Measurements from ENCODE around the gene KIRREL1. TPM values are rescaled to one million over a fixed set of nuclear protein-coding genes. Genes with fewer than 3 reads are reported as not detected.

Gene KIRREL1
- polyA plus RNA-seq, 1 experiment, result 42.3 TPM

DNA sequence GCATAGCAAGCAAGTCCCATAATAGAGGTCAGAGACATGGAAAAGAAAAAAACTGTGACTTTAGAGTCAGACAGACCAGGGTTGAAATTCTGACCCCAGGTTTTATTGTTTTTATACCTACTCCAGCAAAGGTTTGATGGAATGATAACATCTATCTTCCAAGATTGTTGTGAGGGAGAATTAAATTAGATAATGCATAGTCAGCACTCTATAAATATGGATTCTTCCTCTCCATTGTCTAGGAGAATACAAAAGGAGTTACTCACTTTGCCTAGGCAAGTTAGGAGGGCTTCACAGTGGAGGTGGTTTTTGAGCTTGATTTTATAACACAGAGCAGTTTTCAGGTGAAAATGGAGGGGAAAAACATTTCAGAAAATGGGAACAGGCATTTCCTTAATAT lies 46.9 kb downstream of the KIRREL1 start:
- ChIA-PET CTCF (interaction anchor here (0.9 to 8.2 kb wide), 5 partner anchors 9 to 70 kb away, joined by 3 to 65 read pairs (median 5); partner anchors contain the start of gene KIRREL1), POLR2A (no interaction called here)
- no peak overlapping the region for H3K27ac ChIP-seq (ENCODE audit: low read depth, low read length)
- H3K9me3 ChIP-seq (ENCODE audit: control insufficient read depth, insufficient read depth, low read length), result no peaks in the 10 kb centered on the region
- no peaks in the 10 kb centered on the region for H3K27me3 ChIP-seq (ENCODE audit: control insufficient read depth, insufficient read depth, low read length)
- H3K4me3 ChIP-seq (ENCODE audit: low read depth, low read length), result no peak overlapping the region
- no peak for DNase-seq (ENCODE audit: low read depth, low spot score)
- TF ChIP-seq, protein P1, sequence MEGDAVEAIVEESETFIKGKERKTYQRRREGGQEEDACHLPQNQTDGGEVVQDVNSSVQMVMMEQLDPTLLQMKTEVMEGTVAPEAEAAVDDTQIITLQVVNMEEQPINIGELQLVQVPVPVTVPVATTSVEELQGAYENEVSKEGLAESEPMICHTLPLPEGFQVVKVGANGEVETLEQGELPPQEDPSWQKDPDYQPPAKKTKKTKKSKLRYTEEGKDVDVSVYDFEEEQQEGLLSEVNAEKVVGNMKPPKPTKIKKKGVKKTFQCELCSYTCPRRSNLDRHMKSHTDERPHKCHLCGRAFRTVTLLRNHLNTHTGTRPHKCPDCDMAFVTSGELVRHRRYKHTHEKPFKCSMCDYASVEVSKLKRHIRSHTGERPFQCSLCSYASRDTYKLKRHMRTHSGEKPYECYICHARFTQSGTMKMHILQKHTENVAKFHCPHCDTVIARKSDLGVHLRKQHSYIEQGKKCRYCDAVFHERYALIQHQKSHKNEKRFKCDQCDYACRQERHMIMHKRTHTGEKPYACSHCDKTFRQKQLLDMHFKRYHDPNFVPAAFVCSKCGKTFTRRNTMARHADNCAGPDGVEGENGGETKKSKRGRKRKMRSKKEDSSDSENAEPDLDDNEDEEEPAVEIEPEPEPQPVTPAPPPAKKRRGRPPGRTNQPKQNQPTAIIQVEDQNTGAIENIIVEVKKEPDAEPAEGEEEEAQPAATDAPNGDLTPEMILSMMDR (IDR thresholded peaks at IDR 0.05; ENCODE audit: low read depth, low read length), result no peak

DNA sequence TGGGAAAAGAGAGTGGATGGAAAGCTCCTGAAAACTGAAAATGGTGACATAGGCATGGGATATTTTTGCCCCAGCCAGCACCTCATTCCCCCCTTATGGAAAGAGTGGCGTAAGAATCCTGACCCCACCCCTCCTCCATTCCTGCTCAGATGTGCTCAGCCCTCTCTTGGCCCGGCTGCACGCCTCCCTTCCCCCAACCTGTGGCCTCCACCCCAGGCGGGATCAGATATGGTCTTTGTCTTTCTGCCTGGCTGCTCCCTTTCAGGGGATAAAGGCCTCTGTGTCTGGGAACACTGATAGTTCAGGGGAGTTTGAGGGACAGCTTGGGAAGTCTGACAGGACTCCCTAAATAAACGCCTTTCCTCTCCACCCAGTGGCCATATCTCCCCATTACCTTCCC lies 49.8 kb downstream of the KIRREL1 start:
- H3K9me3 ChIP-seq (ENCODE audit: control insufficient read depth, insufficient read depth, low read length), result no peaks in the 10 kb centered on the region
- no peak overlapping the region for H3K27ac ChIP-seq (ENCODE audit: low read depth, low read length)
- ChIA-PET POLR2A (interaction anchor here (0.6 kb wide), 1 partner anchor 24 kb away, joined by 4 read pairs; no protein-coding TSS in a partner anchor), CTCF (interaction anchor here (0.6 to 8.2 kb wide), 4 partner anchors 7 to 74 kb away, joined by 6 to 65 read pairs (median 20); partner anchors contain the start of gene KIRREL1)
- H3K27me3 ChIP-seq (ENCODE audit: control insufficient read depth, insufficient read depth, low read length), result no peaks in the 10 kb centered on the region
- TF ChIP-seq, protein P1 (IDR thresholded peaks at IDR 0.05; ENCODE audit: low read depth, low read length), result no peak
- no peak overlapping the region for H3K4me3 ChIP-seq (ENCODE audit: low read depth, low read length)
- DNase-seq (ENCODE audit: low read depth, low spot score), result no peak

DNA sequence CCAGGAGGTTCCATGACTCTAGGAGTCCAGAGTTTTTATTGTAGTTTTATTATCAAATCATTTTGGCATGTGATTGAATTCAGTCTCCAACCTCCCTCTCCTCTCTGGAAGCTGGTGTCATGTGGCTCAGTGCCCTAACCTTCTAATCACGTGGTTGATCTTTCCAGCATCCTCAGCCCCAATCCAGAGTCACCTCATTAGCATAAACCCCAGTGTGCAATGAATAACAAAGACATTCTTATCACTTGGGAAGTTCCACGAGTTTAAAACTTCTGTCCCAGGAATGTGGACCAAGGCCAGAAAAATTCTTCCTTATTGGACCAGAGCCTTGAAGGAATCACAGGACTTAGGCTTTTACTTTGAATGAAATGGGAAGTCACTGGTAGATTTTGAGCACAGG lies 52.2 kb downstream of the KIRREL1 start:
- CTCF ChIA-PET, result interaction anchor here (1.0 to 8.2 kb wide), 6 partner anchors 10 to 79 kb away, joined by 3 to 65 read pairs (median 6); partner anchors contain the start of gene KIRREL1
- POLR2A ChIA-PET, result interaction anchor here (1.3 kb wide), 1 partner anchor 26 kb away, joined by 4 read pairs; no protein-coding TSS in a partner anchor
- no peaks in the 10 kb centered on the region for H3K9me3 ChIP-seq (ENCODE audit: control insufficient read depth, insufficient read depth, low read length)
- TF ChIP-seq, protein P1 (IDR thresholded peaks at IDR 0.05; ENCODE audit: low read depth, low read length), result no peak
- H3K27me3 ChIP-seq (ENCODE audit: control insufficient read depth, insufficient read depth, low read length), result no peaks in the 10 kb centered on the region
- DNase-seq (ENCODE audit: low read depth, low spot score), result peak; percentile 42
- no peak overlapping the region for H3K4me3 ChIP-seq (ENCODE audit: low read depth, low read length)
- H3K27ac ChIP-seq (ENCODE audit: low read depth, low read length), result no peak overlapping the region

DNA sequence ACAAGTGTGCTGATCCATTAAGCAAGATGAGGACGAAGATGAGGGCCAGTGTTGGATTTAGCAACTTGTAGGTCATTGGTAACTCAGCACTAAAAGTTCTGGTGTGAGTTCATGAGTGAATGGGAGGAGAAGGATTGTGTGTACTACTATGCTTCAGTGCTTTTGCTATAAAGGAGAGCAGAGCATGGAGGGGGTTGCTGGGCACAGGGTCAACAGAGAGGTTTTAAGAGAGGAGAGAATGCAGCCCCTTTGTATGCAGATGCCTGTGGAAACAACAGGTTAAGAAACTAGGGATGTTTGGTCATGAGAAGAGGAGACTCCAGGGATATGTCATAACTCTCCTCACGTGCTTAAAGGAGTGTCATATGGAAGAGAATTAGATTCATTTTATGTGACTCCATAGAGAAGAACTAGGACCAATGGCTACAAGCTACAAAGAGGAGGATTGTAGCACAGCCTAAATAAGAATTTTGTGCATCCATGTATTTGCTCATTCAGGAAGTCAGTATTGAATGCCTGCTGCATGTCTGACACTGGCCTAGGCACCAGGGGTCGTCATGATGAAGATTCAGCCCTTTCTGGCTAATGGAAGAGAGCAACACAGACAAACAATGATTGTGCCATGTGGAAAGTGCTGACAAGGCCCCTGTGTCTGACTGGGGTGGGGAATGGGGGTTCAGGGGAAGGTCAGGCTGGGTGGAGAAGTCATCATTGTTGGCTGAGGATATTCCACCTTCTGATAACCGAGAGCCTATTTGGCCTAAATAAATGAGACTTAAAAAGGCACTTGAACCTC lies 53.5 kb downstream of the KIRREL1 start:
- Histone ChIP-seq H3K4me3 (ENCODE audit: low read depth, low read length) (no peak overlapping the region), H3K9me3 (ENCODE audit: control insufficient read depth, insufficient read depth, low read length) (no peaks in the 10 kb centered on the region), H3K27ac (ENCODE audit: low read depth, low read length) (no peak overlapping the region), H3K27me3 (ENCODE audit: control insufficient read depth, insufficient read depth, low read length) (no peaks in the 10 kb centered on the region)
- CTCF ChIA-PET, result interaction anchor here (1.0 to 8.2 kb wide), 6 partner anchors 11 to 78 kb away, joined by 5 to 65 read pairs (median 6); partner anchors contain the start of gene KIRREL1
- TF ChIP-seq, protein P1 (IDR thresholded peaks at IDR 0.05; ENCODE audit: low read depth, low read length), result no peak
- POLR2A ChIA-PET, result no interaction called here
- no peak for DNase-seq (ENCODE audit: low read depth, low spot score)
